SU-DHL-6 (cell line): ENCODE results near the gene PPP1R14C.

ENCODE experiments used
- H2AFZ ChIP-seq: fragments of 200-600 bp; sonication (generic); 2 replicates; pipeline ENCODE4 v1.6.1; 2014; ENCODE audit warnings: low read depth, mild to moderate bottlenecking, moderate library complexity, mixed read lengths, antibody characterized with exemption, low read length; ENCODE audit not compliant: severe bottlenecking
- H3F3A ChIP-seq: fragments of 200-600 bp; shearing (Covaris generic); 2 replicates; pipeline ENCODE4 v1.6.0; 2016; ENCODE audit warnings: antibody characterized with exemption, mild to moderate bottlenecking; ENCODE audit not compliant: insufficient read depth
- H3K27ac ChIP-seq: fragments of 200-600 bp; sonication (generic); 2 replicates; pipeline ENCODE4 v1.5.1; 2016; ENCODE audit warnings: low read depth, mild to moderate bottlenecking, low read length, moderate library complexity, mixed read lengths
- H3K27me3 ChIP-seq: fragments of 200-600 bp; sonication (generic), shearing (Covaris generic); 2 replicates; pipeline ENCODE4 v1.6.0; 2014; ENCODE audit warnings: mild to moderate bottlenecking, low read length
- H3K36me3 ChIP-seq: fragments of 200-600 bp; sonication (generic); 2 replicates; pipeline ENCODE4 v1.6.1; 2014; ENCODE audit warnings: mild to moderate bottlenecking, low read length, mixed read lengths
- H3K4me2 ChIP-seq: fragments of 300-600, 200-600 bp; shearing (Covaris generic), sonication (generic); 2 replicates; pipeline ENCODE4 v1.6.0; 2014; ENCODE audit warnings: low read length, low read depth, mild to moderate bottlenecking; ENCODE audit not compliant: poor library complexity, severe bottlenecking
- H3K4me3 ChIP-seq: fragments of 200-600 bp; sonication (generic); 2 replicates; pipeline ENCODE4 v1.5.1; 2014; ENCODE audit warnings: antibody characterized with exemption, low read length, mild to moderate bottlenecking, mixed read lengths; ENCODE audit not compliant: insufficient read depth, poor library complexity, severe bottlenecking
- H3K79me2 ChIP-seq: fragments of 200-600 bp; sonication (generic); 2 replicates; pipeline ENCODE4 v1.6.1; 2014; ENCODE audit warnings: mild to moderate bottlenecking, low read length, moderate library complexity; ENCODE audit not compliant: insufficient read depth
- H3K9ac ChIP-seq: fragments of 200-600 bp; sonication (generic); 2 replicates; pipeline ENCODE4 v1.7.0; 2014; ENCODE audit warnings: mild to moderate bottlenecking, low read length
- H3K9me2 ChIP-seq: fragments of 200-600 bp; sonication (generic); replicated peaks from 2 replicates; pipeline ENCODE4 v1.6.1; 2014; ENCODE audit warnings: low read length; ENCODE audit not compliant: insufficient read depth
- H3K9me3 ChIP-seq: fragments of 200-600 bp; sonication (generic); 2 replicates; pipeline ENCODE4 v1.6.1; 2014; ENCODE audit warnings: low read length, mixed read lengths; ENCODE audit not compliant: insufficient read depth
- H4K20me1 ChIP-seq: fragments of 200-600 bp; sonication (generic); 2 replicates; pipeline ENCODE4 v1.6.1; 2014; ENCODE audit warnings: low read depth, mild to moderate bottlenecking, antibody characterized with exemption, low read length, moderate library complexity, mixed read lengths
- CTCF ChIP-seq: fragments of 200-600 bp; sonication (generic); IDR thresholded peaks from one replicate; pipeline ENCODE4 v1.5.1; 2017; ENCODE audit warnings: antibody characterized with exemption, mild to moderate bottlenecking, low read length, moderate library complexity; ENCODE audit not compliant: insufficient read depth, poor library complexity, severe bottlenecking
- EZH2phosphoT487 ChIP-seq: fragments of 200-600 bp; sonication (generic), shearing (Covaris generic); conservative IDR thresholded peaks from 2 replicates; pipeline ENCODE4 v1.6.1; 2018; ENCODE audit warnings: mild to moderate bottlenecking, antibody characterized with exemption, low read length, moderate library complexity, mixed read lengths

PPP1R14C gene

GRCh38 chr6:150271501-150272263 lies 128.8 kb downstream of the PPP1R14C start:
- H3K9ac ChIP-seq: no peak overlapping the region
- H3K4me3 ChIP-seq: no peak overlapping the region
- H3K79me2 ChIP-seq: no peaks in the 10 kb centered on the region
- H3F3A ChIP-seq: no peaks in the 10 kb centered on the region
- no peak overlapping the region for H3K4me2 ChIP-seq
- H4K20me1 ChIP-seq: no peaks in the 10 kb centered on the region
- H3K36me3 ChIP-seq: no peaks in the 10 kb centered on the region
- TF ChIP-seq EZH2phosphoT487 (no peak), CTCF (no peak)
- no peak overlapping the region for H3K27ac ChIP-seq
- no peak overlapping the region for H2AFZ ChIP-seq
- H3K9me3 ChIP-seq: no peaks in the 10 kb centered on the region
- H3K9me2 ChIP-seq: no peaks in the 10 kb centered on the region
- H3K27me3 ChIP-seq: no peaks in the 10 kb centered on the region

GRCh38 chr6:150272264-150272975 lies 129.6 kb downstream of the PPP1R14C start:
- Histone ChIP-seq H2AFZ (no peak overlapping the region), H3K9ac (no peak overlapping the region)
- no peak for TF ChIP-seq CTCF
- no peak for TF ChIP-seq EZH2phosphoT487

GRCh38 chr6:150272976-150273315 lies 130.1 kb downstream of the PPP1R14C start:
- H4K20me1 ChIP-seq: no peaks in the 10 kb centered on the region
- H3K36me3 ChIP-seq: no peaks in the 10 kb centered on the region
- H3F3A ChIP-seq: no peaks in the 10 kb centered on the region
- H3K27me3 ChIP-seq: no peaks in the 10 kb centered on the region
- no peaks in the 10 kb centered on the region for H3K9me3 ChIP-seq
- TF ChIP-seq EZH2phosphoT487 (no peak), CTCF (no peak)
- H3K27ac ChIP-seq: no peak overlapping the region
- H3K4me2 ChIP-seq: no peak overlapping the region
- no peaks in the 10 kb centered on the region for H3K9me2 ChIP-seq
- no peak overlapping the region for H2AFZ ChIP-seq
- no peak overlapping the region for H3K4me3 ChIP-seq
- H3K79me2 ChIP-seq: no peaks in the 10 kb centered on the region
- no peak overlapping the region for H3K9ac ChIP-seq

More at GRCh38 chr6:150272264-150272975, 129.6 kb downstream of the PPP1R14C start:
- Histone ChIP-seq H4K20me1 (no peaks in the 10 kb centered on the region), H3K36me3 (no peaks in the 10 kb centered on the region), H3K9me2 (no peaks in the 10 kb centered on the region), H3K9me3 (no peaks in the 10 kb centered on the region), H3K27me3 (no peaks in the 10 kb centered on the region), H3K4me3 (no peak overlapping the region), H3F3A (no peaks in the 10 kb centered on the region), H3K27ac (no peak overlapping the region), H3K4me2 (no peak overlapping the region), H3K79me2 (no peaks in the 10 kb centered on the region)
